Astrocyte (in vitro differentiated cells and primary cell): Measurements from ENCODE around the gene GPR153. TPM values are rescaled to one million over a fixed set of nuclear protein-coding genes. Genes with fewer than 3 reads are reported as not detected.

Experiments used
- DNase-seq: peaks from one replicate; pipeline ENCODE4 v3.0.0-alpha.2; 2010; ENCODE audit warnings: low read depth
- FAIRE-seq: peaks from 2 replicates; lab custom pipeline; 2011; peaks lifted over from hg19 to GRCh38; lab: Jason Lieb, UNC
- H2AFZ ChIP-seq: 2 replicates; pipeline ENCODE4 v1.6.0; 2012; ENCODE audit warnings: low read depth, low read length, inconsistent platforms
- H3K27ac ChIP-seq: 2 replicates; pipeline ENCODE4 v1.5.1; 2011; ENCODE audit warnings: low read depth, low read length, inconsistent platforms
- H3K27me3 ChIP-seq: 2 replicates; pipeline ENCODE4 v1.6.0; 2011; ENCODE audit warnings: low read length, inconsistent platforms; ENCODE audit not compliant: insufficient read depth
- H3K36me3 ChIP-seq: 2 replicates; pipeline ENCODE4 v1.5.1; 2011; ENCODE audit warnings: low read length, inconsistent platforms; ENCODE audit not compliant: insufficient read depth
- H3K4me1 ChIP-seq: 2 replicates; pipeline ENCODE4 v1.5.1; 2011; ENCODE audit warnings: low read length, inconsistent platforms; ENCODE audit not compliant: insufficient read depth
- H3K4me2 ChIP-seq: 2 replicates; pipeline ENCODE4 v1.6.0; 2012; ENCODE audit warnings: low read length, inconsistent platforms
- H3K4me3 ChIP-seq: 2 replicates; pipeline ENCODE4 v1.5.1; 2011; ENCODE audit warnings: low read depth, mild to moderate bottlenecking, low read length, inconsistent platforms; ENCODE audit not compliant: insufficient read depth
- H3K79me2 ChIP-seq: 2 replicates; pipeline ENCODE4 v1.6.0; 2012; ENCODE audit warnings: mild to moderate bottlenecking, low read length, inconsistent platforms; ENCODE audit not compliant: insufficient read depth
- H3K9ac ChIP-seq: 2 replicates; pipeline ENCODE4 v1.6.0; 2012; ENCODE audit warnings: mild to moderate bottlenecking, low read length, inconsistent platforms
- H3K9me3 ChIP-seq: 2 replicates; pipeline ENCODE4 v1.5.1; 2012; ENCODE audit warnings: low read depth, mild to moderate bottlenecking, low read length, inconsistent platforms; ENCODE audit not compliant: insufficient read depth
- H4K20me1 ChIP-seq: 2 replicates; pipeline ENCODE4 v1.6.0; 2012; ENCODE audit warnings: low read length, inconsistent platforms; ENCODE audit not compliant: insufficient read depth
- H3K27ac Mint-ChIP-seq: one replicate; pipeline ENCODE4 v1.8.0; 2021; ENCODE audit warnings: mild to moderate bottlenecking, mixed read lengths; ENCODE audit not compliant: unreplicated experiment
- H3K27me3 Mint-ChIP-seq: one replicate; pipeline ENCODE4 v1.8.0; 2021; ENCODE audit warnings: low read depth, mixed read lengths; ENCODE audit not compliant: unreplicated experiment
- H3K36me3 Mint-ChIP-seq: one replicate; pipeline ENCODE4 v1.8.0; 2021; ENCODE audit warnings: low read depth, mixed read lengths; ENCODE audit not compliant: unreplicated experiment
- H3K4me1 Mint-ChIP-seq: one replicate; pipeline ENCODE4 v1.8.0; 2021; ENCODE audit warnings: low read depth, mixed read lengths; ENCODE audit not compliant: unreplicated experiment
- H3K4me3 Mint-ChIP-seq: one replicate; pipeline ENCODE4 v1.8.0; 2021; ENCODE audit warnings: mild to moderate bottlenecking, moderate library complexity, mixed read lengths; ENCODE audit not compliant: unreplicated experiment
- H3K9me3 Mint-ChIP-seq: one replicate; pipeline ENCODE4 v1.8.0; 2021; ENCODE audit warnings: mild to moderate bottlenecking, mixed read lengths; ENCODE audit not compliant: unreplicated experiment
- CTCF ChIP-seq: IDR thresholded peaks from 2 replicates; pipeline ENCODE4 v1.5.1; 2011; ENCODE audit warnings: low read depth, mild to moderate bottlenecking, inconsistent platforms, low read length, moderate library complexity; ENCODE audit not compliant: insufficient read depth
- EZH2 ChIP-seq: IDR thresholded peaks from 2 replicates; pipeline ENCODE4 v1.6.1; 2012; ENCODE audit warnings: mild to moderate bottlenecking, low read length, inconsistent platforms; ENCODE audit not compliant: insufficient read depth
- total RNA-seq: library from RNA; stranded (reverse); gene quantifications from 2 replicates; pipeline ENCODE4 v1.2.1, GENCODE V29; 2021

Gene GPR153
- total RNA-seq, 1 donor from 2014 or later = 3.0 TPM

GRCh38 chr1:6271006-6271405 lies 10.1 kb upstream of the GPR153 start:
- no peak overlapping the region for H3K4me2 ChIP-seq
- H3K9me3 ChIP-seq = no peaks in the 10 kb centered on the region
- Mint-ChIP-seq H3K9me3 (no peaks in the 10 kb centered on the region), H3K36me3 (no peaks in the 10 kb centered on the region), H3K4me1 (peaks cover 34% of the 10 kb centered on the region), H3K27ac (no peak overlapping the region), H3K27me3 (no peaks in the 10 kb centered on the region), H3K4me3 (no peak overlapping the region)
- no peaks in the 10 kb centered on the region for H3K79me2 ChIP-seq
- no peak for FAIRE-seq
- TF ChIP-seq CTCF (no peak), EZH2 (no peak)
- H2AFZ ChIP-seq = no peak overlapping the region
- DNase-seq = no peak
- no peaks in the 10 kb centered on the region for H3K36me3 ChIP-seq
- no peak overlapping the region for H3K27ac ChIP-seq
- no peak overlapping the region for H3K4me3 ChIP-seq
- H3K4me1 ChIP-seq = peaks cover 39% of the 10 kb centered on the region
- H4K20me1 ChIP-seq = peaks cover 28% of the 10 kb centered on the region
- H3K9ac ChIP-seq = no peak overlapping the region
- no peaks in the 10 kb centered on the region for H3K27me3 ChIP-seq

GRCh38 chr1:6270401-6270800 lies 9.5 kb upstream of the GPR153 start:
- Histone ChIP-seq H3K4me2 (no peak overlapping the region), H3K9ac (no peak overlapping the region), H4K20me1 (peaks cover 28% of the 10 kb centered on the region), H3K27ac (no peak overlapping the region), H3K4me1 (peaks cover 37% of the 10 kb centered on the region), H3K9me3 (no peaks in the 10 kb centered on the region), H3K4me3 (no peak overlapping the region), H3K27me3 (no peaks in the 10 kb centered on the region), H3K36me3 (no peaks in the 10 kb centered on the region), H3K79me2 (no peaks in the 10 kb centered on the region), H2AFZ (no peak overlapping the region)
- Mint-ChIP-seq H3K4me3 (no peak overlapping the region), H3K27ac (no peak overlapping the region), H3K9me3 (no peaks in the 10 kb centered on the region), H3K36me3 (no peaks in the 10 kb centered on the region), H3K4me1 (peaks cover 34% of the 10 kb centered on the region), H3K27me3 (no peaks in the 10 kb centered on the region)
- TF ChIP-seq CTCF = no peak
- no peak for TF ChIP-seq EZH2
- FAIRE-seq (no peak), DNase-seq (no peak)

GRCh38 chr1:6269720-6270400 lies 9.0 kb upstream of the GPR153 start:
- FAIRE-seq (no peak), DNase-seq (no peak)
- H3K36me3 Mint-ChIP-seq = no peaks in the 10 kb centered on the region
- H3K27me3 Mint-ChIP-seq = no peaks in the 10 kb centered on the region
- TF ChIP-seq EZH2 (no peak), CTCF (no peak)
- H3K27ac ChIP-seq = no peak overlapping the region
- no peaks in the 10 kb centered on the region for H3K36me3 ChIP-seq
- H3K4me3 Mint-ChIP-seq = no peak overlapping the region
- no peaks in the 10 kb centered on the region for H3K9me3 ChIP-seq
- H3K4me2 ChIP-seq = no peak overlapping the region
- H3K4me1 ChIP-seq = peaks cover 37% of the 10 kb centered on the region
- H4K20me1 ChIP-seq = peaks cover 28% of the 10 kb centered on the region
- no peak overlapping the region for H3K27ac Mint-ChIP-seq
- H2AFZ ChIP-seq = no peak overlapping the region
- no peak overlapping the region for H3K9ac ChIP-seq
- H3K4me3 ChIP-seq = no peak overlapping the region
- H3K4me1 Mint-ChIP-seq = peaks cover 34% of the 10 kb centered on the region
- H3K27me3 ChIP-seq = no peaks in the 10 kb centered on the region
- no peaks in the 10 kb centered on the region for H3K9me3 Mint-ChIP-seq
- H3K79me2 ChIP-seq = no peaks in the 10 kb centered on the region
